ES-I3 (cell line): ENCODE measurements around the gene GOLGB1.

Experiments
- H3K36me3 ChIP-seq: 2 replicates; pipeline ENCODE4 v1.6.1; 2013; ENCODE audit warnings: mild to moderate bottlenecking, low read length, control low read depth, moderate library complexity; ENCODE audit not compliant: insufficient read depth
- H3K4me1 ChIP-seq: 2 replicates; pipeline ENCODE4 v1.6.1; 2013; ENCODE audit warnings: mild to moderate bottlenecking, control low read depth, low read length; ENCODE audit not compliant: insufficient read depth
- H3K9ac ChIP-seq: 2 replicates; pipeline ENCODE4 v1.6.1; 2013; ENCODE audit warnings: low read depth, mild to moderate bottlenecking, low read length, moderate library complexity
- H3K9me3 ChIP-seq: 2 replicates; pipeline ENCODE4 v1.6.1; 2013; ENCODE audit warnings: mild to moderate bottlenecking, low read length, moderate library complexity; ENCODE audit not compliant: control insufficient read depth, insufficient read depth

GOLGB1 gene

DNA sequence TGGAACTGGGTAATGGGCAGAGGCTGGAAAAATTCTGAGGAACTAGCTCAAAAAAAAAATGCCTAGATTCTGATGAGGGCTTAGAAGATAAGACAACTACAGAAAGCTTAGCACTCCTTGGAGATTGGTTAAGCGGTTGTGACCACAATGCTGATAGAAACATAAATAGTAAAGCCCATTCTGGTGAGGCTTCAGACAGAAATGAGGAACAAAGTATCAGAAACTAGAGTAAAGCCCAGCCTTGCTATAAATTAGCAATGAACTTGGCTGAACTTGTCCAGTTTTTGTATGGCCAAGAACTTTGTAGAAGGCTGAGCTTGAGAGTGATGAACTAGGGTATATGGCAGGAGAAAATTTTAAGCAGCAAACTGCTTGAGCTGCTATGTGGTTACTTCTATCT, 25.4 kb downstream of the GOLGB1 start:
- Histone ChIP-seq H3K36me3 (peaks cover 29% of the 10 kb centered on the region), H3K4me1 (no peaks in the 10 kb centered on the region)

DNA sequence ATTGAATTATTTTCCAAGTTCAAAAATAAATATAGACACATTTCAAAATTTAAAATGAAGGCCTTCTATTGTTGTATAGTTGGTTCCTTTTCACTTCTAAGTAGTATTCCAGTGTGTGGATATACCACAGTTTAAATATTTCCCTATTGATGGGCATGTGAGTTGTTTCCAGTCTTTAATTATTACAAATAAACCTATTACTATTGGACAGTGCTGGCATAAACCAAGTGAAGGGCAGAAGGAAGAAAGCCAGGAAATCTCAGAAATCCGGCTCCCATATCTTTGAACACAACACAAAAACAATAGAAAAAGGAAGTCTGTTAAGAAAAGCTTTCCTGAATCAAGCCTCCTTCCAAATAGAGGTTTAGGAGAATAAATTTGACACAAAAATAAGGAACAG, 26.1 kb downstream of the GOLGB1 start:
- no peaks in the 10 kb centered on the region for H3K9me3 ChIP-seq
- H3K9ac ChIP-seq = no peak overlapping the region
- H3K4me1 ChIP-seq = no peaks in the 10 kb centered on the region
- peaks cover 26% of the 10 kb centered on the region for H3K36me3 ChIP-seq

More for the DNA sequence above, 25.4 kb downstream of the GOLGB1 start:
- no peak overlapping the region for H3K9ac ChIP-seq
- H3K9me3 ChIP-seq = no peaks in the 10 kb centered on the region

DNA sequence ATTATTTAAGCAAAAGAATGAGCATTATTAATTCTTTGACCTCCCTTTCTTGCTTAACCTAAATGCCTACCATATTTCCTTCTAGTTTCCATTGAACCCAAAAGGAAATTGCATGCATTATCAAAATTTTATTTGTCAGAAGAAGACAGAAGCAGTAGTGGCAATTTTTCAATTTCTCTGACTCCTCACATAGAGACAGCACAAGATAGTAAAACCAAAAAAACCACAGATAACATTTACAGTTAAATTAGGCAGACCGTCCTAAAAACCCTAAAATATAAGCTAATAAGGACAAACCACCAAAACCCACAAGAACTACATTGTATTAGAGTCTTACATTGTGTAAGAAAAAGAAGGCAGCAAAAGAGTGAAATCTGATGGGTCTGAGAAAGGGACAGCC, 27.1 kb downstream of the GOLGB1 start:
- no peak overlapping the region for H3K9ac ChIP-seq
- H3K4me1 ChIP-seq = no peaks in the 10 kb centered on the region
- peaks cover 31% of the 10 kb centered on the region for H3K36me3 ChIP-seq
- no peaks in the 10 kb centered on the region for H3K9me3 ChIP-seq

DNA sequence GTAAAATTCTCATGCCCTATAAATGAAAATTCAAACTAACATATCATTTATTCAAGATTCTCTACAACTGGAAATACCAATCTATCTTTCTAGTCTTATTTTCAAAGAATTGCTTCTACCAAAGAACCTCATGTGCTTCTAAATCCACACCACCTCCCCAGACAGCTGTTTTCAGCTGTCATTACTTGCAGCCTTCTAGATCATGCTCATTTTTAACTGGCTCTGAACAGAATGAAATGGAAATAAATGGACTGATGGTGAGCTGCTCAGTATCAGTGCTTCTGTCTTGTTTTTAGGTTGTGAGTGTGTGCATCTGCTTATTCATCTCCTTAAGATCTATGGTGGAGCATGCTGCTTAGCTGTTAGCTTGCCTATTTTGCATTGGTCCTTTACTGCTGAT, 29.4 kb downstream of the GOLGB1 start:
- no peaks in the 10 kb centered on the region for H3K4me1 ChIP-seq
- no peaks in the 10 kb centered on the region for H3K9me3 ChIP-seq
- no peak overlapping the region for H3K9ac ChIP-seq
- peaks cover 38% of the 10 kb centered on the region for H3K36me3 ChIP-seq

DNA sequence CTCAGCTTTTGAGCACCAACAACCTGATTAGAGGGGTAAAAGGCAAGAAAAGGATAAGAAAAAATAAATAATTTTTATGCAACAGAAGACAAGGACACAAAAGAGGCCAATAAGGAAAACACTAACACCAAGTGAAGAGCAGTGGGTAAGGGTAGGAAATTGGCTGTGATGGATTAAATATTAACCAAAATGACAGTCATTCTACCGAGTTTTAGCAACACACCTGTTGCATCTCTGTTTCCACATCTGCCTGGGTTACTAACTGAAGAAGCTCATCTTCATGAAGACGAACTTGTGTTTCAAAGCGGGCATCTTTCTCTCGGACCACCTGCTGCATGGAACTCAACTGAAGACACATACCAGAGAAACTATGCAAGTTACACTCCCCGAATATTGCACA, 30.1 kb downstream of the GOLGB1 start:
- Histone ChIP-seq H3K9me3 (no peaks in the 10 kb centered on the region), H3K36me3 (peaks cover 37% of the 10 kb centered on the region), H3K4me1 (no peaks in the 10 kb centered on the region), H3K9ac (no peak overlapping the region)

DNA sequence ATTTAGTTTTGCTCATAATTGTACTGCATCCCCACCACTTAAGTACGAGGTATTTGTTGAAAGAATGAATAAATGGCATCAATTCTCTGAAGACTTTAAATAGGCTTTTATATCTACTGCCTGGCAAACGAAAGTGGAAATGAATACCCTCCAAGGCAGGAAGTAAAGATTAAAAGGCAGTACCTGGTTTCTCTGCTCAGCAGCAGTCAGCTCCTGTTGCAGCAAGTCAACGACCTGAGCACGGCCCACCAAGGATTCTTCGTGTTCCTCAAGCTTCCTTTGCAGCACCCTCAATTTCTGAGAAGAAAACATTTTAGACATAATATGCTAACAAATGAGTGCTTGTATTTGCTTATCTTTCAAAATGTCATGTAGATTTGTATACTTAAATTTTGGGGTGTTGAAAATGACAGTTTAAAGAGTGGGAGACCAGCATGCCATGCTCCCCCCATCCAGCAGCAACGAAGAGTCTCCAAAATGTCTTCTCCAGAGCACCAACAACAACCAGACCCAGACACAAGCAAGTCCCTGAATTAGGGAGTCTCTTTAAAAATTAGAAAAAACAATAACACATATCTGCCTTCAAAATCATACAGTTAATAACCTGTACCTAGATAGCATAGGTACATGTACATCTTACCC, 31.2 kb downstream of the GOLGB1 start:
- Histone ChIP-seq H3K9me3 (no peaks in the 10 kb centered on the region), H3K36me3 (peaks cover 28% of the 10 kb centered on the region), H3K9ac (no peak overlapping the region), H3K4me1 (no peaks in the 10 kb centered on the region)

DNA sequence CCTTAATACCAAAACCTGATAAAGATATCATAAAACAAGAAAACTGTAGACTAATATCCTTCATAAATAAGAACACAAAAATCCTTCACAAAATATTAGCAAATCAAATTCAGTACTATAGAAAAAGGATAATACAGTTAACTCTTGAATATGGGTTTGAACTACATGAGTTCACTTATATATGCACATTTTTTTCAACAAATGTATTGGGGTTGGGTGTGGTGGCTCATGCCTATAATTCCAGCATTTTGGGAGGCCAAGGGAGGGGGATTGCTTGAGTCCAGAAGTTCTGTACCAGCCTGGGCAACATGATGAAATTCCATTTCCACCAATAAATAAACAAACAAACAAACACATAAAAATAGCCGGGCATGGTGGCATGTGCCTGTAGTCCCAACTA, 39.2 kb downstream of the GOLGB1 start:
- Histone ChIP-seq H3K4me1 (no peaks in the 10 kb centered on the region), H3K36me3 (peaks cover 1% of the 10 kb centered on the region; the same call in 1 of the 2 replicates), H3K9me3 (no peaks in the 10 kb centered on the region), H3K9ac (no peak overlapping the region)

DNA sequence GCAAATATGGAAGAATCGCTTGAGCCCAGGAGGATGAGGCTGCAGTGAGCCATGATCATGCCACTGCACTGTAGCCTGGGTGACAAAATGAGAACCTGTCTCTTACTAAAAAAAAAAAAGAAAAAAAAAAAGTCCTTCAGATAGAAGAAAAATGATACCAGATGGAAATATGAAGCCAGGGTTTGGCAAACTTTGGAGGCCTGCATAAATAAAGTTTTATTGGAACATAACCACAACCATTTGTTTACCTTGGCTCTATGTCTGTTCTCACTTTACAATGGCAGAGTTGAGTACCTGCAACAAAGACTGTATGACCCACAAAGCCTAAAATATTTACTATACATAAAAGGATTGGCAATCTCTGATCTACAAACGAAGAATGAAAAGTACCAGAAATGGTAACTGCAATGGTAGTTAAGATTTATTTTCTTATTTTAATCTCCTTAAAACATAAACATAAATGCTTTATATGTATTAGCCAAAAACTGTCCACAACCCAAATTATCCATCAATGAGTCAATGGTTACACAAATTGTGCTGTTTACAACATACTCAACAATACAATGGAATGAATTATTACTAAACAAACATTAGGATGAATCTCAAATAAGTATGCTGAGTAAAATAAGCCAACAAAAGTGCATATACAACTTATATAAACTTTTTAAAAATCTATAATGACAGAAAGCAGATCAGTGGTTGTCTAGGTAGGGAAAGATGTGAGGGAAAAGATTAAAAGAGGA, 41.8 kb downstream of the GOLGB1 start:
- no peaks in the 10 kb centered on the region for H3K36me3 ChIP-seq
- H3K9ac ChIP-seq = no peak overlapping the region
- no peaks in the 10 kb centered on the region for H3K9me3 ChIP-seq
- H3K4me1 ChIP-seq = no peaks in the 10 kb centered on the region

DNA sequence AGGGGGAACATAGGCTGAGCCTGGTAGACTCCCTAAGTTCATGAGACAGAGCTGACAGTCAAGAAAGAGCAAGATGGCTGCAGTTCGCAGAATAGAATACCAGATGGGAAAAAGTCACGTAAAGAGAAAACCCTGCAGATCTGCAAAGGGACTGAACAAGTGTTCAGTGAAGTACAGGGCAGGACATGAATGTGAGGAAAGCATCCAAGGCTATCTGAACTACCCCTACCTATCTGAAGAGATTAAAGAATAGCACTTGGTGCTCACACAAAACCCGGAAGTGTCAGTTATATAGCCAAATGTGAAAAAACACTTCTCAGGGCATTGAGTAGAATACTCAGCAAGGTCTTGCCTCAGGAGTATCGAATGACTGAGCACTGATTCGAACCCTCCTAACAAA, 44.0 kb downstream of the GOLGB1 start:
- no peak overlapping the region for H3K9ac ChIP-seq
- peaks cover 3% of the 10 kb centered on the region; the same call in 1 of the 2 replicates for H3K36me3 ChIP-seq
- no peaks in the 10 kb centered on the region for H3K4me1 ChIP-seq
- no peaks in the 10 kb centered on the region for H3K9me3 ChIP-seq

DNA sequence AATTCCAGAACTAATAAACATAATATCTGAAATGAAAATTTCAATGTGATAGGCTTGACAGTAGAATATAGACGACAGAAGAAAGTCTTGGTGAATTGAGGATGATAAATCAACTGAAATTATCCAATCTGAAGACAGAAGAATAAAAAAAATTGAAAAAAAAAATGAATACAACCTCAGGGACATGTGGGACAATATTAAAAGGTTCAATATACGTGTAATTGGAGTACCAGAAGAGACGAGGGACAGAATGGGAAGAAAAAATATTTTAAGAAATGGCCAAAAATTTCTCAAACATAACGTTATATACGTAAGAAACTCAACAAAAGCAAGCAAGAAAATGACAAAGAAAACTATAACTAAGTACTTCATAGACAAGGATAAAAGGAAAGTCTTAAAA, 45.6 kb downstream of the GOLGB1 start:
- no peaks in the 10 kb centered on the region for H3K9me3 ChIP-seq

DNA sequence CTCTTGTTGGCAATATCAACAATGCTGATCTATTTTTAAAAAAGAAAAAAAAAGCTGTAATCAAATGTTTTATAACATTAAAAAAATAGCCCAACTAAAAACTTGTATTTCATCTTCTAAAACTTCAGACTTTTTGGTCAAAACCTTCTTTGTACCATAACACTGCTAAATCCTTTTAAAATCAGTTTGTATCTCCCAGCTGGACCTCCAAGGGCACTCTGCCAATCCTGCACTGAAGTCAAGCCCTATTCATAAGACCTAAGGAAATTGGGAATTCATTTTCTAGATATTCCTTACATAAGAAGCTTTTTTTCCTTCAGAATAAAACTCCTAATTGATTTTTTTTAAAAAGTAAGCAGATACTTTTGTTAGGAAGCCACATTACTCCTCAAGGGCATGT, 50.6 kb downstream of the GOLGB1 start:
- H3K4me1 ChIP-seq = no peaks in the 10 kb centered on the region
- H3K36me3 ChIP-seq = peaks cover 8% of the 10 kb centered on the region

More for the DNA sequence above, 45.6 kb downstream of the GOLGB1 start:
- Histone ChIP-seq H3K36me3 (peaks cover 3% of the 10 kb centered on the region; the same call in 1 of the 2 replicates), H3K9ac (no peak overlapping the region), H3K4me1 (no peaks in the 10 kb centered on the region)

DNA sequence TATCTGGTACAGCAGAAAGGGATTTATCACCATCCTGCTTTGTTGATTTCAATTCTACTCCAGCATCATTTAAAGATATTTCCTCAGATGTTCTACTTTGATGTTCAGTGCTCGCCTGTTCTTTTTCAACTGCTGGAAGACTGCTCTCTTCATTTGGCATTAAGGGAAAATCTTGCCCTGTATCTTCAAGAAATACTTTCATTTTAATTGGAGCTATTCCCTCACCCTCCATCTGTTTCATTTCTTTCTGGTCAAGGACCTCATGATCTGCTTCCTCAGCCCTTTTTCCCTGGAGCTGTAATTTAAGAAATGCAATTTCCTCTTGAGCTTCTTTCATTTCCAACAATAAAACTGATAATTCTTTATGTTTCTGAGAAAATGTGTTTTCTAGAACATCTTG, 51.1 kb downstream of the GOLGB1 start:
- peaks cover 12% of the 10 kb centered on the region for H3K36me3 ChIP-seq
- no peaks in the 10 kb centered on the region for H3K4me1 ChIP-seq
- no peaks in the 10 kb centered on the region for H3K9me3 ChIP-seq
- no peak overlapping the region for H3K9ac ChIP-seq

More for the DNA sequence above, 50.6 kb downstream of the GOLGB1 start:
- Histone ChIP-seq H3K9ac (no peak overlapping the region), H3K9me3 (no peaks in the 10 kb centered on the region)

DNA sequence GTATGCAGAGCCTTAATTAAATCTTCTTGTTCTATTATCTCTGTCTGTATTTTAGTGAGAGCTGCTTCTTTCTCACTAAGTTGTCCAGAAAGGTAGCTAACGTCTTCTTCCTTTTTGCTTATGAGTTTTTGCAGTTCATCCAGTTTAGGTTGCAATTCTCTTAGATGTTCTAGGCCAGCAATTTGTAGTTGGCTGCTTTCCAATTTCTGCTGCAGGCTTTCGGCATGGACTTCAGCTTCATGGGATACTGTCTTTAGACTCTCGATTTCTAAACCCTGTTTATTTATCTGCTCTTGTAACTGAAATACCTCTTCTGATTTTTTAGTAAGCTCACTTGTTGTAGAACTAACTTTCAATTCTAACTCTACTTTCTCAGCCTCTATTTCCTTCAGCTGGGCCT, 53.4 kb downstream of the GOLGB1 start:
- H3K9ac ChIP-seq = no peak overlapping the region
- peaks cover 22% of the 10 kb centered on the region for H3K36me3 ChIP-seq
- H3K9me3 ChIP-seq = no peaks in the 10 kb centered on the region
- no peaks in the 10 kb centered on the region for H3K4me1 ChIP-seq

DNA sequence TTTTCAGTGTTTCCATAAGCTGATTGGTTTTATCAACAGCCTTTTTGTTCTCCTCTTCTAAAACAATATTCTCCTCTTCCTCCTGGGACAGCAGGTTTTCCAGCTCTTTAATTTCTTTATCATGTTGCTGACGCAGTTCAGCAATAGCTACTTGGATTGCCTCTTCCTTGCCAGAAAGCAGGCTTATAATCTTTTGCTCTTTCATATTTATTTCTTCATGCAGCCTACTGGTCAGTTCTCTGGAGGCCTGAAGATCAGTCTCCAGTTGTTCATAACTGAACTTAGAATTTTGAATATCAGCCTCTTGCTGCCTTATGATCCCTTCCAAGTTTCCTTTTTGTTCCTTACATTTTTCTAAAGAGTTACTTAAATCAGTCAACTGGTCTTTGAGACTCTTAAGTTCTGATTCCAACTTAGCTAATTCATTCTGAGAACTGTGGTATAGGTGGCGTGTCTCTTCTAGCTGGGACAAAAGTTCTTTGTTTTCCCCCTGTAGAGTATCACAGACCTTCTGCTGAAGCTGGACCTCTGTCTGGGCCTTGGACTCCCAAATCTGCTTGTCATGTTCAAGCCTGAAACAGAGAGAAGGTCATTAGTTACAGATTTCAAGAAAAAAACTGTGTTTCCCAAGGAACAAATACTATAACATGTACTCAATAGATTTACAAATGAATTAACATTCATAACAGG, 57.4 kb downstream of the GOLGB1 start:
- Histone ChIP-seq H3K4me1 (no peaks in the 10 kb centered on the region), H3K36me3 (peaks cover 26% of the 10 kb centered on the region), H3K9me3 (peaks cover 5% of the 10 kb centered on the region; the same call in 1 of the 2 replicates), H3K9ac (no peak overlapping the region)
